ENCODE measurements around the gene AHCYL2. TPM values are rescaled to one million over a fixed set of nuclear protein-coding genes. Genes with fewer than 3 reads are reported as not detected.

AHCYL2 gene
- total RNA-seq, 2 donors from 2014 or later = 30.8 to 31.4 TPM

DNA sequence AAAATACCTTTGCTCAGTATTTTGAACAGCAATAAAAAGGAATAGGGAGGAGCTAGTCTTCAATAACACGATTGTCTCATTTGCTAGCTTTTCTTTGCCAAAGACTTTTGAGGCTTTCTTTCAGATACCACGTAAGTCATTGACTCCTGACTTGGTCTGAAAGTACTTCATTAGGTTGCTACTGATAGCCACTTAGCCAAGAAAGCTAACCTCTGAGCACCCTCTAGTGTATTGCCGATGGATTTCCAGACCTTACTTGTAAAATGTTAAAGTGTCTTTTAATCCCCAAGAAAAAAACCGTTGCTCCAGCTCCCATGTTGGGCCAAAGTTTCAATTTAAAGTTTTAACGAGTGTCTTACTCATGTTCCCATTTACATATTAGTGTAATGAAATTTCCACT, 146.0 kb downstream of the AHCYL2 start:
- Mint-ChIP-seq H3K36me3 (ENCODE audit: low read depth) (no peaks in the 10 kb centered on the region), H3K4me3 (no peak overlapping the region), H3K27me3 (ENCODE audit: insufficient read depth) (no peaks in the 10 kb centered on the region), H3K27ac (no peak overlapping the region), H3K4me1 (peaks cover 42% of the 10 kb centered on the region), H3K9me3 (no peaks in the 10 kb centered on the region)
- H3K27ac ChIP-seq (ENCODE audit: low read depth, low read length) = no peak overlapping the region
- no peak overlapping the region for H3K4me3 ChIP-seq (ENCODE audit: low read length)
- no peaks in the 10 kb centered on the region for H3K36me3 ChIP-seq (ENCODE audit: control insufficient read depth, insufficient read depth, low read length)
- H3K27me3 ChIP-seq (ENCODE audit: control insufficient read depth, insufficient read depth, low read length, poor library complexity, severe bottlenecking) = no peaks in the 10 kb centered on the region
- no peaks in the 10 kb centered on the region for H3K9me3 ChIP-seq (ENCODE audit: control insufficient read depth, low read length)
- no peak for DNase-seq
- no peak overlapping the region for H3K9ac ChIP-seq (ENCODE audit: extremely low read depth, low read length, poor library complexity, severe bottlenecking)
- TF ChIP-seq, protein P1, sequence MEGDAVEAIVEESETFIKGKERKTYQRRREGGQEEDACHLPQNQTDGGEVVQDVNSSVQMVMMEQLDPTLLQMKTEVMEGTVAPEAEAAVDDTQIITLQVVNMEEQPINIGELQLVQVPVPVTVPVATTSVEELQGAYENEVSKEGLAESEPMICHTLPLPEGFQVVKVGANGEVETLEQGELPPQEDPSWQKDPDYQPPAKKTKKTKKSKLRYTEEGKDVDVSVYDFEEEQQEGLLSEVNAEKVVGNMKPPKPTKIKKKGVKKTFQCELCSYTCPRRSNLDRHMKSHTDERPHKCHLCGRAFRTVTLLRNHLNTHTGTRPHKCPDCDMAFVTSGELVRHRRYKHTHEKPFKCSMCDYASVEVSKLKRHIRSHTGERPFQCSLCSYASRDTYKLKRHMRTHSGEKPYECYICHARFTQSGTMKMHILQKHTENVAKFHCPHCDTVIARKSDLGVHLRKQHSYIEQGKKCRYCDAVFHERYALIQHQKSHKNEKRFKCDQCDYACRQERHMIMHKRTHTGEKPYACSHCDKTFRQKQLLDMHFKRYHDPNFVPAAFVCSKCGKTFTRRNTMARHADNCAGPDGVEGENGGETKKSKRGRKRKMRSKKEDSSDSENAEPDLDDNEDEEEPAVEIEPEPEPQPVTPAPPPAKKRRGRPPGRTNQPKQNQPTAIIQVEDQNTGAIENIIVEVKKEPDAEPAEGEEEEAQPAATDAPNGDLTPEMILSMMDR (conservative IDR thresholded peaks at IDR 0.05) = peak; percentile 47
- H3K4me1 ChIP-seq (ENCODE audit: control insufficient read depth, insufficient read depth, low read length) = peaks cover 4% of the 10 kb centered on the region
- 69 to 70% methylated on average over 4 to 5 of the region's 5 CpGs for WGBS, 2 experiments (ENCODE audit: insufficient coverage in 1 of 2, insufficient read length in 1 of 2)

DNA sequence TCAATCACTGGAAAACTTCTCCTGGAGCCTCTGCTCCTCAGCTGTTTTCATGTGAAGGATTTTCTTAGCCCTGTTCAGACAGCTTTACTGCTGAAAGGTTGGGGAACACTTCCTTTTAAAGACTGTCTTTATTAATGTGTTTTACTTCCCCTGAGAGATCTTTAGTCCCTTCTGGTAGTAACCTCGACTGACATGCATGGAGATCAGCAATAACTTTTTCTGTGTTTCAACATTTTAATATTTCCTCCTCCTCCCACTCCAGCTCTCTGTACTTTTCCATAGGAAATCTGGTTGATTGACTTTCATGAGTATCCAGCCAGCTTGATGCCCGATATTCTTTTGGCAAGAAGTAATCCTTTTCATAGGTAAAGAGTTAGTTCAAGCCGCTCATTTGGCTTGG, 146.7 kb downstream of the AHCYL2 start:
- H3K36me3 Mint-ChIP-seq (ENCODE audit: low read depth) = no peaks in the 10 kb centered on the region
- no peak overlapping the region for H3K27ac Mint-ChIP-seq
- Histone ChIP-seq H3K27me3 (ENCODE audit: control insufficient read depth, insufficient read depth, low read length, poor library complexity, severe bottlenecking) (no peaks in the 10 kb centered on the region), H3K27ac (ENCODE audit: low read depth, low read length) (no peak overlapping the region), H3K9ac (ENCODE audit: extremely low read depth, low read length, poor library complexity, severe bottlenecking) (no peak overlapping the region), H3K4me1 (ENCODE audit: control insufficient read depth, insufficient read depth, low read length) (peaks cover 4% of the 10 kb centered on the region), H3K9me3 (ENCODE audit: control insufficient read depth, low read length) (no peaks in the 10 kb centered on the region), H3K36me3 (ENCODE audit: control insufficient read depth, insufficient read depth, low read length) (no peaks in the 10 kb centered on the region), H3K4me3 (ENCODE audit: low read length) (no peak overlapping the region)
- no peaks in the 10 kb centered on the region for H3K9me3 Mint-ChIP-seq
- DNase-seq = no peak
- peaks cover 45% of the 10 kb centered on the region for H3K4me1 Mint-ChIP-seq
- TF ChIP-seq, protein P1 (conservative IDR thresholded peaks at IDR 0.05) = no peak
- H3K27me3 Mint-ChIP-seq (ENCODE audit: insufficient read depth) = no peaks in the 10 kb centered on the region
- 90 to 100% methylated on average over 2 to 3 of the region's 3 CpGs for WGBS, 2 experiments (ENCODE audit: insufficient coverage in 1 of 2, insufficient read length in 1 of 2)
- H3K4me3 Mint-ChIP-seq = no peak overlapping the region

DNA sequence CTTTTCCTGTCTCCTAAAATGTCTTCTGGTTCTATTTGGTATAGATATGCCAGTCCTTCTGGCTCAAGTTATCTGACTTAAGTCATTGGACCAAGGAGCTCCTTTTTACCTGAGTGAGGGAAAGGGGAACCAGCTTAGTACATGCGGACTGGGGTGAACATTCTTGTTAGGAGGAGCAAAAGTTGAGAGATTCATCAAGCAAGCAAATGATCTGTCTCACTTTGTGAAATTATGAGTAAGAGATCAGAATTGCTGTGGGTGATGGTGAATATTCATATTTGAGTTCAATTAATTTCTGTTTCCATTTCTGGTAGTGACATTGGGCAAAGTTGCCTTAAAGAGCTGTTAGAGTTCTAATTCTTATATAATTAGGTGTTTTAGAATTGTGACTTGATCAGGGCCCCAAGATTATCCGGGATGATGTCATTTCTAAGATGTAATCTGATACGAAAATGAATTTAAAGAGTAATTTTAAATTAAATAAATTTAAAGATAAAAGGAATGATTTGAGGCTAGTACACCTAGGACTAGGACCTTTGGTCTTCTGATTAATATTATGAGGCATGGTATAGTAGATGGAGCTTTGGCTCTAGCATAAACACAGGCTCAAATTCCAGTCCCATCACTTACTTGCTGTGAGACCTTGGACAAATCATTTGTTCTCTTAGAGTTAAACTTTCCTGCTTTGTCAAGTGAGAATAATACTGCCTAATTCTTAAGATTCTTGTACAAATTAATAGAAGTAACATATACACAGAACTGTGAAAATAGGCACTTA, 149.0 kb downstream of the AHCYL2 start:
- no peaks in the 10 kb centered on the region for H3K9me3 Mint-ChIP-seq
- no peaks in the 10 kb centered on the region for H3K27me3 Mint-ChIP-seq (ENCODE audit: insufficient read depth)
- TF ChIP-seq, protein P1 (conservative IDR thresholded peaks at IDR 0.05) = no peak
- no peak for DNase-seq
- Histone ChIP-seq H3K36me3 (ENCODE audit: control insufficient read depth, insufficient read depth, low read length) (no peaks in the 10 kb centered on the region), H3K4me3 (ENCODE audit: low read length) (no peak overlapping the region), H3K4me1 (ENCODE audit: control insufficient read depth, insufficient read depth, low read length) (no peaks in the 10 kb centered on the region), H3K9ac (ENCODE audit: extremely low read depth, low read length, poor library complexity, severe bottlenecking) (no peak overlapping the region), H3K27me3 (ENCODE audit: control insufficient read depth, insufficient read depth, low read length, poor library complexity, severe bottlenecking) (no peaks in the 10 kb centered on the region), H3K9me3 (ENCODE audit: control insufficient read depth, low read length) (no peaks in the 10 kb centered on the region), H3K27ac (ENCODE audit: low read depth, low read length) (no peak overlapping the region)
- H3K4me3 Mint-ChIP-seq = no peak overlapping the region
- peaks cover 25% of the 10 kb centered on the region for H3K4me1 Mint-ChIP-seq
- no peak overlapping the region for H3K27ac Mint-ChIP-seq
- no peaks in the 10 kb centered on the region for H3K36me3 Mint-ChIP-seq (ENCODE audit: low read depth)
- 91 to 100% methylated on average over 1 to 3 of the region's 3 CpGs for WGBS, 2 experiments (ENCODE audit: insufficient coverage in 1 of 2, insufficient read length in 1 of 2)

Measured in endodermal cell (in vitro differentiated cells).